IMR-90 (cell line): Measurements from ENCODE around the gene RAB31. TPM values are rescaled to one million over a fixed set of nuclear protein-coding genes. Genes with fewer than 3 reads are reported as not detected.

ENCODE experiments used
- ATAC-seq: fragments of 200-7000 bp; cut with Tn5 transposase; 2 replicates; pipeline ENCODE4 v1.9.1; 2020; ENCODE audit warnings: low read depth, mild to moderate bottlenecking, moderate library complexity
- BruUV-seq: library from RNA; stranded (reverse); fragments of 400-500 nt; replicated peaks from 2 replicates; lab custom pipeline; 2021; lab: Mats Ljungman, UMichigan
- CTCF ChIA-PET: fragments of 300-600 bp; formaldehyde crosslinking; extraction: SDS; loops from one replicate; lab custom pipeline; 2021; ENCODE audit warnings: antibody characterized with exemption; lab: Yijun Ruan, JAX
- POLR2A ChIA-PET: fragments of 300-600 bp; sonication (Branson Sonifier 250); formaldehyde crosslinking; loops from one replicate; lab custom pipeline; 2022; ENCODE audit warnings: antibody characterized with exemption; ENCODE audit not compliant: unreplicated experiment; lab: Charles Lee
- DNase-seq: peaks from one replicate; pipeline ENCODE4 v3.0.0; 2013
- H2AFZ ChIP-seq: replicated peaks from 2 replicates; pipeline ENCODE3; 2013; ENCODE audit warnings: low read length, mild to moderate bottlenecking; ENCODE audit not compliant: poor library complexity
- H2AK5ac ChIP-seq: 2 replicates; pipeline ENCODE4 v1.6.1; 2013; ENCODE audit warnings: low read depth, low read length, inconsistent platforms
- H2AK9ac ChIP-seq: replicated peaks from 2 replicates; pipeline ENCODE3; 2013; ENCODE audit warnings: mild to moderate bottlenecking, low read depth, low read length, moderate library complexity; ENCODE audit not compliant: poor library complexity
- H2BK120ac ChIP-seq: 2 replicates; pipeline ENCODE4 v1.6.1; 2013; ENCODE audit warnings: low read depth, low read length, inconsistent platforms
- H2BK15ac ChIP-seq: 3 replicates; pipeline ENCODE4 v1.6.1; 2013; ENCODE audit warnings: low read depth, low read length, inconsistent platforms
- H2BK20ac ChIP-seq: 2 replicates; pipeline ENCODE4 v1.6.1; 2013; ENCODE audit warnings: low read depth, mild to moderate bottlenecking, inconsistent platforms, low read length, moderate library complexity
- H2BK5ac ChIP-seq: 2 replicates; pipeline ENCODE4 v1.6.1; 2013; ENCODE audit warnings: mild to moderate bottlenecking, low read depth, low read length, inconsistent platforms; ENCODE audit not compliant: poor library complexity, severe bottlenecking
- H3K14ac ChIP-seq: replicated peaks from 2 replicates; pipeline ENCODE4 v1.6.1; 2013; ENCODE audit warnings: low read depth, low read length, inconsistent platforms
- H3K18ac ChIP-seq: 2 replicates; pipeline ENCODE4 v1.6.1; 2013; ENCODE audit warnings: low read depth, low read length, control low read depth
- H3K23ac ChIP-seq: 2 replicates; pipeline ENCODE4 v1.6.1; 2013; ENCODE audit warnings: low read depth, low read length, inconsistent platforms
- H3K27ac ChIP-seq: 2 replicates; pipeline ENCODE4 v1.5.1; 2013; ENCODE audit warnings: mild to moderate bottlenecking, control low read depth, low read length; ENCODE audit not compliant: insufficient read depth
- H3K27me3 ChIP-seq: 2 replicates; pipeline ENCODE4 v1.6.1; 2013; ENCODE audit warnings: low read length; ENCODE audit not compliant: control insufficient read depth, insufficient read depth
- H3K36me3 ChIP-seq: 2 replicates; pipeline ENCODE4 v1.6.1; 2013; ENCODE audit warnings: low read length, mixed read lengths; ENCODE audit not compliant: control insufficient read depth, insufficient read depth
- H3K4ac ChIP-seq: 2 replicates; pipeline ENCODE4 v1.6.1; 2013; ENCODE audit warnings: low read depth, low read length, inconsistent platforms
- H3K4me1 ChIP-seq: 2 replicates; pipeline ENCODE4 v1.6.1; 2013; ENCODE audit warnings: low read length, mixed read lengths; ENCODE audit not compliant: control insufficient read depth, insufficient read depth
- H3K4me2 ChIP-seq: 2 replicates; pipeline ENCODE4 v1.6.1; 2013; ENCODE audit warnings: low read depth, mild to moderate bottlenecking, control low read depth, low read length, moderate library complexity
- H3K4me3 ChIP-seq: 2 replicates; pipeline ENCODE4 v1.5.1; 2013; ENCODE audit warnings: low read depth, mild to moderate bottlenecking, control low read depth, low read length, moderate library complexity; ENCODE audit not compliant: insufficient read depth
- H3K56ac ChIP-seq: 2 replicates; pipeline ENCODE4 v1.6.1; 2013; ENCODE audit warnings: low read length, inconsistent platforms; ENCODE audit not compliant: insufficient read depth; ENCODE audit errors: extremely low read depth
- H3K79me1 ChIP-seq, 2 experiments: 2 replicates each; pipeline ENCODE4 v1.6.1; 2013; ENCODE audit warnings: low read length in 2 of 2, inconsistent platforms in 1 of 2, low read depth in 1 of 2
- H3K9ac ChIP-seq: 2 replicates; pipeline ENCODE4 v1.6.1; 2013; ENCODE audit warnings: low read depth, low read length, control low read depth
- H3K9me1 ChIP-seq: 2 replicates; pipeline ENCODE4 v1.6.1; 2013; ENCODE audit warnings: low read length, inconsistent platforms; ENCODE audit not compliant: insufficient read depth
- H3K9me3 ChIP-seq: 2 replicates; pipeline ENCODE4 v1.6.1; 2013; ENCODE audit warnings: low read length; ENCODE audit not compliant: control insufficient read depth, insufficient read depth
- H4K20me1 ChIP-seq: 2 replicates; pipeline ENCODE4 v1.6.1; 2013; ENCODE audit warnings: low read length, inconsistent platforms; ENCODE audit not compliant: insufficient read depth
- H4K5ac ChIP-seq: 2 replicates; pipeline ENCODE4 v1.6.1; 2013; ENCODE audit warnings: mild to moderate bottlenecking, low read depth, low read length, control low read depth
- H4K8ac ChIP-seq, 2 experiments: 2 replicates each; pipeline ENCODE4 v1.6.1; 2013; ENCODE audit warnings: low read depth in 2 of 2, low read length in 2 of 2, control low read depth in 1 of 2, inconsistent platforms in 1 of 2
- H4K91ac ChIP-seq: 2 replicates; pipeline ENCODE4 v1.6.1; 2013; ENCODE audit warnings: low read depth, low read length, inconsistent platforms; ENCODE audit not compliant: insufficient read depth
- BHLHE40 ChIP-seq: fragments of 150-350 bp; IDR thresholded peaks from 2 replicates; pipeline ENCODE4 v1.6.1; 2016; ENCODE audit warnings: mild to moderate bottlenecking, low read depth, low read length
- CEBPB ChIP-seq: IDR thresholded peaks from 2 replicates; pipeline ENCODE4 v1.6.1; 2012; ENCODE audit warnings: low read depth, low read length, improper control_type of control experiment
- CHD1 ChIP-seq: IDR thresholded peaks from 2 replicates; pipeline ENCODE4 v1.6.1; 2012; ENCODE audit warnings: low read depth, low read length, improper control_type of control experiment
- FOS ChIP-seq: fragments of 150-350 bp; IDR thresholded peaks from 2 replicates; pipeline ENCODE4 v1.6.1; 2016; ENCODE audit warnings: low read depth, low read length
- MAFK ChIP-seq: IDR thresholded peaks from 2 replicates; pipeline ENCODE4 v1.6.1; 2012; ENCODE audit warnings: low read depth, low read length, improper control_type of control experiment
- MAZ ChIP-seq: IDR thresholded peaks from 2 replicates; pipeline ENCODE4 v1.6.1; 2012; ENCODE audit warnings: low read depth, mild to moderate bottlenecking, low read length, improper control_type of control experiment, moderate library complexity, borderline replicate concordance
- NFE2L2 ChIP-seq: fragments of 150-350 bp; IDR thresholded peaks from 2 replicates; pipeline ENCODE4 v1.6.1; 2016; ENCODE audit warnings: low read depth, mild to moderate bottlenecking, low read length
- POLR2A ChIP-seq: IDR thresholded peaks from 2 replicates; pipeline ENCODE4 v1.6.1; 2012; ENCODE audit warnings: mild to moderate bottlenecking, low read depth, low read length
- RAD21 ChIP-seq: IDR thresholded peaks from 2 replicates; pipeline ENCODE4 v1.6.1; 2012; ENCODE audit warnings: low read length, improper control_type of control experiment
- RCOR1 ChIP-seq: IDR thresholded peaks from 2 replicates; pipeline ENCODE4 v1.6.1; 2012; ENCODE audit warnings: mild to moderate bottlenecking, low read length, improper control_type of control experiment; ENCODE audit not compliant: insufficient replicate concordance
- SMC3 ChIP-seq: fragments of 150-350 bp; IDR thresholded peaks from 2 replicates; pipeline ENCODE4 v1.6.1; 2016; ENCODE audit warnings: low read depth, mild to moderate bottlenecking, antibody characterized with exemption, low read length, moderate library complexity
- WGBS, 2 experiments: methylation state at CpG; one replicate each; pipeline versions ENCODE4 v1.1.5 to v1.1.7; 2013; ENCODE audit warnings: missing lambda C conversion rate in 2 of 2; ENCODE audit not compliant: insufficient read length in 1 of 2; ENCODE audit errors: extremely low coverage in 2 of 2; 5-methylcytosine and 5-hydroxymethylcytosine counted together
- dilution Hi-C: fragments of 300-500 bp; cut with HindIII; formaldehyde crosslinking; loops from one replicate; pipeline ENCODE4 v1.14.3; 2018; ENCODE audit warnings: low sequenced_read_pairs; ENCODE audit not compliant: unreplicated experiment
- in situ Hi-C: fragments of 300-500 bp; cut with MboI; formaldehyde crosslinking; loops from 3 replicates; pipeline ENCODE4 v1.14.3; 2019; ENCODE audit warnings: low sequenced_read_pairs, inconsistent platforms, mixed read lengths
- intact Hi-C: fragments of 100-400 bp; cut with micrococcal nuclease; formaldehyde crosslinking; loops from 2 replicates; pipeline ENCODE4 v1.10.0; 2022
- polyA plus RNA-seq, 3 experiments: library from polyadenylated mRNA; depleted of rRNA; stranded (reverse); fragments of >200 nt; gene quantifications; 2 replicates each; pipeline ENCODE4 v1.2.3, GENCODE V29; 2012; ENCODE audit warnings: low replicate concordance in 1 of 3
- total RNA-seq: library from RNA; depleted of rRNA; stranded (reverse); fragments of >200 nt; gene quantifications from 2 replicates; pipeline ENCODE4 v1.2.3, GENCODE V29; 2012
- TF ChIP-seq, protein P1 (sequence below): conservative IDR thresholded peaks from 2 replicates; pipeline ENCODE4 v1.5.1; 2012; ENCODE audit warnings: mild to moderate bottlenecking, low read depth, low read length, improper control_type of control experiment

The RAB31 gene
- total and polyA plus RNA-seq, 2 of the 4 experiments (the other 2 are of a cell fraction): 13.8 to 26.9 TPM

DNA sequence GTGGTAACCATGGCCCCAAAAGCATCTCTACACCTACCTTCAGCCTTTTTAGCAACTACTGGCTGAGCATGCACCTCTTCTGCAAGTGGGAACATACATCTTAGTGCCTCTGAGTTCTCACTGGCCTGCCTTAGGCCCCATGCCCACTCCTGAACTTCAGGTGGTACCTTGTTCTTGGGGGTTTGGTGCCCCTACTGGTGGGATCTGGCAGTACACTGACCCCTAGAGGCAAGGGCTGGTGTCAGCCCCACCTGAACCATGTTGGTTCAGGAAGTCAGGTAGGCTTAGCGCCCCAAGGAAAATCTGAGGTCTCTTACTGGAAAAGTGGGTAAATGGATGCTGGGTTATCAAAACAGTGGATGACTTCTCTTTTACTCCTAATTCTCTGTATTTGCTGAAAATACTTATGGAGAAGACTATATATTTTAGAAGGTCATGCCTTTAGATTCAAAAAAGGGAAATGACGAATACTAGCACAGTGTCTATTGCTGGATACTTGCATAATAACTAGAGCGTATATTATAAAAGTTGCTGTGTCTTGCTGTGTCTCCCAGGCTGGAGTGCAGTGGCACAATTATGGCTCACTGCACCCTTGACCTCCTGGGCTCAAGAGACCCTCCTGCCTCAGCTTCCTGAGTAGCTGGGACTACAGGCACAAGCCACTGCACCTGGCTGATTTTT is 84.6 kb downstream of the RAB31 start:
- no peaks in the 10 kb centered on the region for H3K9me3 ChIP-seq
- H4K8ac ChIP-seq: no peak overlapping the region
- in situ Hi-C loops (no loop called here), intact Hi-C loops (no loop called here), dilution Hi-C loops (no loop called here)
- H4K20me1 ChIP-seq: no peaks in the 10 kb centered on the region
- no peaks in the 10 kb centered on the region for H3K9me1 ChIP-seq
- no peak overlapping the region for H3K9ac ChIP-seq
- no peaks in the 10 kb centered on the region for H3K36me3 ChIP-seq
- H3K56ac ChIP-seq: no peak overlapping the region
- no peak overlapping the region for H3K4ac ChIP-seq
- no peak overlapping the region for H2BK15ac ChIP-seq
- no peak overlapping the region for H2BK20ac ChIP-seq
- H3K27me3 ChIP-seq: no peaks in the 10 kb centered on the region
- WGBS, 2 experiments: no CpG with 5 or more reads among the region's 3 CpGs
- H3K4me2 ChIP-seq: no peak overlapping the region
- H3K23ac ChIP-seq: no peak overlapping the region
- H2BK5ac ChIP-seq: no peak overlapping the region
- H3K27ac ChIP-seq: no peak overlapping the region
- peaks cover 8 to 11% of the 10 kb centered on the region in 2 experiments; a peak in 3 of 4 replicates for H3K79me1 ChIP-seq
- H2AFZ ChIP-seq: no peak overlapping the region
- H3K18ac ChIP-seq: no peak overlapping the region
- no TSS peak for BruUV-seq
- H2AK5ac ChIP-seq: no peak overlapping the region
- 0 out of 2 replicates have a peak, but pooled peaks cover 2% of the 10 kb centered on the region for H3K4me1 ChIP-seq
- POLR2A ChIA-PET: interaction anchor here (0.6 kb wide), 1 partner anchor 145 kb away, joined by 3 read pairs; no protein-coding TSS in a partner anchor
- no peak for DNase-seq
- H4K5ac ChIP-seq: no peak overlapping the region
- H2AK9ac ChIP-seq: no peak overlapping the region
- TF ChIP-seq, protein P1, sequence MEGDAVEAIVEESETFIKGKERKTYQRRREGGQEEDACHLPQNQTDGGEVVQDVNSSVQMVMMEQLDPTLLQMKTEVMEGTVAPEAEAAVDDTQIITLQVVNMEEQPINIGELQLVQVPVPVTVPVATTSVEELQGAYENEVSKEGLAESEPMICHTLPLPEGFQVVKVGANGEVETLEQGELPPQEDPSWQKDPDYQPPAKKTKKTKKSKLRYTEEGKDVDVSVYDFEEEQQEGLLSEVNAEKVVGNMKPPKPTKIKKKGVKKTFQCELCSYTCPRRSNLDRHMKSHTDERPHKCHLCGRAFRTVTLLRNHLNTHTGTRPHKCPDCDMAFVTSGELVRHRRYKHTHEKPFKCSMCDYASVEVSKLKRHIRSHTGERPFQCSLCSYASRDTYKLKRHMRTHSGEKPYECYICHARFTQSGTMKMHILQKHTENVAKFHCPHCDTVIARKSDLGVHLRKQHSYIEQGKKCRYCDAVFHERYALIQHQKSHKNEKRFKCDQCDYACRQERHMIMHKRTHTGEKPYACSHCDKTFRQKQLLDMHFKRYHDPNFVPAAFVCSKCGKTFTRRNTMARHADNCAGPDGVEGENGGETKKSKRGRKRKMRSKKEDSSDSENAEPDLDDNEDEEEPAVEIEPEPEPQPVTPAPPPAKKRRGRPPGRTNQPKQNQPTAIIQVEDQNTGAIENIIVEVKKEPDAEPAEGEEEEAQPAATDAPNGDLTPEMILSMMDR: peak; percentile 42
- TF ChIP-seq MAFK (no peak), NFE2L2 (no peak), SMC3 (no peak), BHLHE40 (no peak), CHD1 (no peak), RAD21 (peak; percentile 37), RCOR1 (no peak), POLR2A (no peak), FOS (no peak), CEBPB (no peak), MAZ (no peak)
- 0 out of 2 replicates have a peak overlapping the region, but pooled peaks have one; percentile 23 for H3K14ac ChIP-seq
- CTCF ChIA-PET: no interaction called here
- no peak overlapping the region for H2BK120ac ChIP-seq
- no peak for ATAC-seq
- no peak overlapping the region for H4K91ac ChIP-seq
- H3K4me3 ChIP-seq: no peak overlapping the region
